Liver (tissue), 3 donors: ENCODE results near the gene TRAPPC3L.

Source experiments
- EGR1 ChIP-seq, 2 donors: IDR thresholded peaks; 2 replicates each; pipeline ENCODE4 v1.6.1; 2016 to 2018; ENCODE audit warnings: antibody characterized with exemption in 2 of 2, low read depth in 2 of 2
- JUND ChIP-seq, 2 donors: IDR thresholded peaks; 2 replicates each; pipeline ENCODE4 v1.6.1; 2016; ENCODE audit warnings: antibody characterized with exemption in 2 of 2
- RAD21 ChIP-seq, 2 donors: IDR thresholded peaks; 2 replicates each; pipeline ENCODE4 v1.6.1; 2016; ENCODE audit warnings: antibody characterized with exemption in 2 of 2, mild to moderate bottlenecking in 2 of 2
- RXRA ChIP-seq, 2 donors: IDR thresholded peaks; 2 replicates each; pipeline ENCODE4 v1.6.1; 2017 to 2018; ENCODE audit warnings: antibody characterized with exemption in 2 of 2, mild to moderate bottlenecking in 1 of 2
- TAF1 ChIP-seq: conservative IDR thresholded peaks from 2 replicates; pipeline ENCODE4 v1.6.1; 2016; ENCODE audit warnings: antibody characterized with exemption, mild to moderate bottlenecking
- TF ChIP-seq, protein P1 (sequence below): fragments of 150-350 bp; IDR thresholded peaks from 2 replicates; pipeline ENCODE4 v1.5.1; 2017; ENCODE audit warnings: improper control_type of control experiment, low read depth, low read length; ENCODE audit not compliant: missing input control
- donor health status: healthy.
- donor health status: healthy.

DNA sequence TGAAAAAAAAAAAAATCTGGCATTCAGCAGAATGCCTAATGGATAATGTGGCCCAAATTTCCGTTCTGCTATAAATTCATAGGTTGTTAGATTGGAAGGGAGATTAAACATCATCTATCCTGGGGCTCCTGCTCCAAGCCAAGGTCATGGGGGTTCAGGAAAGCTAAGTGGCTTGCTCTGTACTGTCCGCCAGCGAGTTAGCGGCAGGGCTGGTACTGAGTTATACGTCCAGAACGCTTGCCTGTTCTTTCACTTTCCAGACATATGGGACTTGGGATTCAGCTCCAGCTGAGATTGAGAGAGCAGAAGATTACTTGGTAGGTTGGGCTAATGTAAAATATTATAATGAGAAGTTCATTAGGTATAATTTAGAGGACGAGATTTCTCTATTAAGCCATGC is 26.7 kb upstream of the TRAPPC3L start:
- TF ChIP-seq, protein P1, sequence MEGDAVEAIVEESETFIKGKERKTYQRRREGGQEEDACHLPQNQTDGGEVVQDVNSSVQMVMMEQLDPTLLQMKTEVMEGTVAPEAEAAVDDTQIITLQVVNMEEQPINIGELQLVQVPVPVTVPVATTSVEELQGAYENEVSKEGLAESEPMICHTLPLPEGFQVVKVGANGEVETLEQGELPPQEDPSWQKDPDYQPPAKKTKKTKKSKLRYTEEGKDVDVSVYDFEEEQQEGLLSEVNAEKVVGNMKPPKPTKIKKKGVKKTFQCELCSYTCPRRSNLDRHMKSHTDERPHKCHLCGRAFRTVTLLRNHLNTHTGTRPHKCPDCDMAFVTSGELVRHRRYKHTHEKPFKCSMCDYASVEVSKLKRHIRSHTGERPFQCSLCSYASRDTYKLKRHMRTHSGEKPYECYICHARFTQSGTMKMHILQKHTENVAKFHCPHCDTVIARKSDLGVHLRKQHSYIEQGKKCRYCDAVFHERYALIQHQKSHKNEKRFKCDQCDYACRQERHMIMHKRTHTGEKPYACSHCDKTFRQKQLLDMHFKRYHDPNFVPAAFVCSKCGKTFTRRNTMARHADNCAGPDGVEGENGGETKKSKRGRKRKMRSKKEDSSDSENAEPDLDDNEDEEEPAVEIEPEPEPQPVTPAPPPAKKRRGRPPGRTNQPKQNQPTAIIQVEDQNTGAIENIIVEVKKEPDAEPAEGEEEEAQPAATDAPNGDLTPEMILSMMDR = no peak
- no peak for TF ChIP-seq EGR1 (IDR thresholded peaks at IDR 0.05; ENCODE audit: low read depth in 2 of 2)
- no peak for TF ChIP-seq RAD21 (IDR thresholded peaks at IDR 0.05)
- TF ChIP-seq TAF1 = no peak
- peak; percentile 12 to 13 for TF ChIP-seq RXRA (IDR thresholded peaks at IDR 0.05)
- TF ChIP-seq JUND (IDR thresholded peaks at IDR 0.05) = no peak
